SK-N-MC (cell line): Measurements from ENCODE around the gene INHA.

ENCODE experiments used
- EZH2 ChIP-seq: fragments of 200-600 bp; sonication (generic); IDR thresholded peaks from one replicate; pipeline ENCODE4 v1.6.1; 2017; ENCODE audit warnings: antibody characterized with exemption
- POLR2AphosphoS5 ChIP-seq: IDR thresholded peaks from 2 replicates; pipeline ENCODE4 v1.6.1; 2012; ENCODE audit warnings: mild to moderate bottlenecking, low read depth, low read length, borderline replicate concordance

GRCh38 chr2:219541611-219542180 lies 30.4 kb upstream of the INHA start:
- TF ChIP-seq EZH2 (no peak), POLR2AphosphoS5 (no peak)
